Fibroblast of skin of back (primary cell): ENCODE measurements around the gene PTGER3.

Source experiments
- DNase-seq: peaks from one replicate; pipeline ENCODE4 v3.0.0-alpha.2; 2013

The PTGER3 gene

DNA sequence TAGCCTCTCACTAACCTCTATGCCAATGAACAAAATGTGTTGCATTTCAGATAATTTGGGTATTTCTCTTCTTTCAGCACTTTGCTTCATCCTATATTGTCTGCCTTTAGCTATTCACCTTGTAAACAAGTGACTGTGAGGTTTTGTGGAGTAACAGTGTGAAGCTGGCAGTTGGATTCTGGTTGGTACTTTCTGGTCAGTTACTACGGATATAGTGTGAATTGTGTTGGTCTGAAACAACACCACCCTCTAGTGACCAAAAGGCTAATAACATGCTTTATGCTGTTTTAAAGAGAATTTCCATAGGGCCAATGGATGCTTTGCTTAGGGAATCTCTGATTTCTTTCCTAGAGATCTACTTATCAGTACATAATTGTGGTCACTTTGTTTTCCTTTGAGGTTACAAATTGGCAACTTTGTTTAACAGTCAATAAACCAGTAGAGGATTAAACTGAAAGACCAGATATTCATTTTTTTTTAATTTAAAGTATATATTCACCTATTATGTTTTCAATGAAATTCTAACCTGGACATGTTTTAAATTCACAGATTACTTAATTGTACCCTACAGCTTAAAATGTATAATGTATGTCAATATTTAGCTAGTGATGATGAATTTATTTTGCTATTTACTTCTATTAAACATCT, 2.5 kb upstream of the PTGER3 start:
- DNase-seq = peak; percentile 68

DNA sequence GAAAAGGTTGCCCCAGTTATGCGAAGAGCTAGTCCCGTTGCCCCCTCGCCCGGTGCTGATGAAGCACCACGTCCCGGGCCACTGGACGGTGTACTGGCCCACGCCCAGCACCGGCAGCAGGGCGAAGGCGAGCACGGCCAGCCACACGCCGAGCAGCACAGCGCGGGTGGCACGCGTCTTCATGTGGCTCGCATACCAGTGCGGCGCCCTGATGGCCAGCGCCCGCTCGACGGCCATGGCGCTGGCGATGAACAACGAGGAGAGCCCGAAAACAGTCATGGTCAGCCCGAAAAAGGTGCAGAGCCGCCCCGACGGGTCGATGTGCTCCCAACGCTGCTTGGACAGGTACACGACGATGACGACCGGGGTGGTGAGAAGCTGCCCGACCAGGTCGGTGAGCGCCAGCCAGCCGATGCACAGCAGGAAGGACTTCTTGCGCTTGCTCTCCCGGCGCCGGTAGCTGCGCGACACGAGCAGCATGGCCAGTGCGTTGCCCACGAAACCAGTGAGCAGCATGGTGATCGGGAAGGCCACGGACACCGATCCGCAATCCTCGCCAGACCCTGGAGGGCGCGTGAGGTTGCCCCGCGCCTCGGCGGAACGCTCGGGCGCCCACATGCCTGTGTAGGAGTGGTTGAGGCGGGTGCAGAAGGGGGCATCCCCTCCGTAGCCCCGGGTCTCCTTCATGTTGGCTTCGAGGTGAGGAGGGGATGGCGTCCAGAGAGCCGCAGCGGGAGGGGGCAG, 553 bp downstream of the PTGER3 start:
- DNase-seq = peak; percentile 23

DNA sequence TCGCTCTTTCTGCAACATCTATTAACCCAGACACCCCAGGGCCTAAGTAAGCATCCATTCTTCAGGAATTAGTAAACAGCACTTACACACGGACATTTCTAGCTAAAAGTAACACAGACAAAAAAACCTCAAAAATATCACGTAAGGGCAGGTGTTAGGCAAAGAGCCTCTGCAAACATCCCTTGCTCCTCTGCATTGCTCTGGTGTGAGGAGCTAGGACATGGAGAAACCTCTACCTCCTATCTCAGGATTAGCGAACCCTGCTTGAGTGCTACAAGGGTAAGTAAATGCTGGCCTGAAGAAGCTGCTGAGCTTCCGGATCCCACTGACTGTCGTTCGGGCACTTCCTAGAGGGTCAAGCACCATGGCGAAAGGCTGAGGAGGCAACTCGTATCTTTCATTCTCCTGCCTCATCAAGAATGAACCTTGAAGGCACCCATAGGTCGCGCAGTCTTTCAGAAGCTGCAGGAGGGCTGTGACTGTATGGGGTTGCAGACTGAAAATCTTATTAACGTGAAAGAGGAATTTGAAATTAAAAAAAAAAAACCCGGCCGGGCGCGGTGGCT, 2.1 kb downstream of the PTGER3 start:
- no peak for DNase-seq

DNA sequence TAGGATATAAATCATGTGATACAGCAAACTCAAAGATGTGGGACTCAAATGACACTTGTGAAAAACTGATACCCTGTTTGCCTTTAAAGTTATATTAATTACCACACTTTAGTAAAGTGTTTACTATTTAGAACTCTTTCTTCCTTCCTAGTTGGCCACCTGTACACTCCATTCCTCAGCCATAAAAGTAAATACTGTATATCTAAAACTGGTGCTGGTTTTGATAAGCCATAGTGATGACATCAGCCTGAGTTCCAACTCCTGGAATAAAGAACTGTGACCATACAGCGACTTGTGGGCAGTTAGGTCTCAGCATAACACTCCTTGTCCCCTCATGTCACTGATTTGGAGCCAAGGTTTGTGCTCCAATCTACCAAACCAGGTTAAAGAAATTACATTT, 2.8 kb downstream of the PTGER3 start:
- no peak for DNase-seq

DNA sequence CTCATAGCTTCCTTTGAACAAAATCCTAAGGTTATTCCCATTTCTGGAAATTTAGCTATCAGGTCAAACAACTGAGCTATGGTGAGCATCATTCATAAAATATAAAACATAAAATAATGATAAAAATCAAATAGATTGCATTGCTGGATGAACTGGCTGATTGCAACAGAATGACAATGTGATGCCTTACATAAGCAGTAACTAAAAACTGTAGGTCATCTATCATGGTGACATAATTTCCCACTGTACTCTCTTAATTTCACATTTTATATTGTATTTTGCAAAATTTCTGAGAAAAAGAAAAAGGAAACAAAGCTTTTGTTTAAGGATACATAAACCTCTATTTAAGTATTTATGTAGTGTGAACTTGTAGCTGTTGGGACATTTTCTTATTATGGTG, 4.6 kb downstream of the PTGER3 start:
- no peak for DNase-seq

DNA sequence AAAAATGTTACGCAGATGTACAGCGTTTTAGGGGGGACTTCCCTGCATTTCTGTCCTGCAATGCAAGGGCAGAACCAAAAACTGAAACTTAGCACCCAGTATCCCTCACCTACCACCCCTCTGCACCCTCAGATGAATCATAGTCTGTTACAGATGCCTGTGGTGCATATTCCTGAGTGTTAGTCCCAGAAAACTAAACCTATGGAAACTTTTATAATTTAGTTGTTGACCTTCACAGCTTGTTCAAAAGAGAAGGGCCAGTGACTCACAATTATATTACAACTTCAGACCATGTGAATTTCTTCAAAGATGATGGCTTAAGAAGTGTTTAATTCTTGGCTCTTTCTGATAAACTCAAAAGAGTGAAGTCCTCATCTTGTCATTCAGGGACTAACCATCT, 5.8 kb downstream of the PTGER3 start:
- peak; percentile 53 for DNase-seq

DNA sequence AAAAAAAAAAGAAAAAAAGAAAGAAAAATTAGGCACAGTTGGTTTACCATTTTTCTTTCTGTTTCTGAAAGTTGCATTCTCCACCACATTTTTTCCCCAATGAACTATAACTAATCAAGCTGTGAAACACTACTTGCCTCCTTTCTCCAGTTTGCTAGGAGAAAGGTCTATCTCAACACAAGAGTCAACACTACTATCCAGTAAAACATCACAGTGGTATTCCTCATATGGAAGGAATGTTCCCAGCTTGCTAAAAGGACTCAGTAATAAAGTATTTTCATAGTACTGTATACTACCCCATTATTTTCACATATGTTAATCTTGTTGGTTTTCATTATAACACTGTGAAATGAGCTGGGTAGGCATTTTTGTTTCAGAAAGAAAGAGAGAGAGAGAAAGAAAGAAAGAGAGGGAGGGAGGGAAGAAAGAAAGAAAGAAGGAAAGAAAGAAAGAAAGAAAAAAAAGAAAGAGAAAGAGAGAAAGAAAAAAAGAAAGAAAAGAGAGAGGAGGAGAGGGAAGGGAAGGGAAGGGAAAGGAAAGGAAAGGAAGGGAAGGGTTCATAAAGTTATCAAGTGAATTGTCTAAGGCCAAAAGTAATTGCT, 7.9 kb downstream of the PTGER3 start:
- peak; percentile 84 for DNase-seq

DNA sequence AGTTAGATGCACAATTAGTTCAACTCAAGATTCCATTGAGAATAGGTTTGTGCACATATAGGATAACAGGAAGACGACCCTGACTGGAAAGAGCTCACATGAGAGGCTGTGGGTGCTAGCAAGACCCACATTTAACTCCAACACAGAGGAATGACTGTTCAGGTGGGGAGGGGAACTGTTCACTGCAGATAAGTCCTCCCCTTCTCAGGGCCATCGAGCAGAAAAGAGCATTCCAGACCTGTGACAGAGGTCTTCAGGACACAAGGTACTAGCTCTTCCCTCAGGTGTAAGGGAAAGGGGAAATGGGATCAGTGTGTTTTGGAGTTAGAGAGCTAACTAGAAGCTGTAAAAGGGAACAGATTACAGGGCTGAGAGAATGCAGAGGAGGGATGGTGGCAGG, 8.7 kb downstream of the PTGER3 start:
- no peak for DNase-seq

DNA sequence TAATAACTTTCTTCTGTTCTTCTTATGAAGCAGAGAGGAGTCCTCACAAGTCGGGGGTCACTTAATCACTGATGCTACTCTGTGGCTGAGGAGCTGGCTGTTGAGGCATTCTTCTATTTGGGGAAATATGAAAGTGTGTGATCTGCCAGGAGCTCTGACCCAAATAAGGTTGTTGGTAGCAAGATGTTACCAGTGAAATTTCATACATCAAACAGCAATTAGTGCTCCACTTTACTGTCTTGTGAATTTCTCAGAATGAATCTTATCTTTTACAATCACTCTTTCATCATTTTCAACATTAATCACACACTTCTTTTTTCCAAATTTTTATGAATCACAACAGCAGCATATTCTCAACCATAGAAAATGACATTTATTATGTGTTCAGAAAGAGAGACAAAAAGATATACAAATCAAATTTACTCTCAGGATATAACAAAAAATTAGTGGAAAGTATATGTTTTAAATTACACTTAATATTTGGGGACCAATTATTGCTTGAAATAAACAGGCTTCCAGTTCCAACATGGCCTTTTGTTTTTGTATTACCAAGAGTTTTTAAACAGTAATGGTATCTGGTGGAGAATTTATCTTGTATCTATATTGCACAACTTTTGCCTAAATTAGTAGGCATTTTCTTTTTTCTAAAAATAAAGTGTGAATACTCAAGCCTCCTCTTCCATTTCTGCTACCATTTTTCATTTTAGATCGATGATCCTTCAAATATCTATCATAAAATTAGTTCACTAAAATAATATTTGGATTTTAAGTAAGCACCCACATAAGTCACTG, 9.6 kb downstream of the PTGER3 start:
- DNase-seq = no peak

DNA sequence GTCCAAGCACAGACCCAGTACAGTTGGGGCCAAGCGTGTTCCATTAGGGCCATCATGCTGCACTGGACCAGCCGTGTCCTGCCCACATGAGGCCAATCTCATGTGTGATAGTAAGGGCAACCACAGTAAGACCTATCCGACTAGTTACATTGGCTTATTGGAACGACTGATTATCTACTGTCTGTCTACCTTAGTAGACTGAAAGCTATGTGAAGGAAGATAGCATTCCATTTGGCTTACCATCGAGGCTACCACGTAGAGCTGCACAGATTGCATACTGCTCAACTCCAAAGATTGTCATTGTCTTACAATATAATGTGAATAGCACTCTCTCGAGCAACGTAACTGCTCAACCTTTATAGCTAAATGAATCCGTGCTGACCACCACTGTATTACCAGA, 10.6 kb downstream of the PTGER3 start:
- no peak for DNase-seq

DNA sequence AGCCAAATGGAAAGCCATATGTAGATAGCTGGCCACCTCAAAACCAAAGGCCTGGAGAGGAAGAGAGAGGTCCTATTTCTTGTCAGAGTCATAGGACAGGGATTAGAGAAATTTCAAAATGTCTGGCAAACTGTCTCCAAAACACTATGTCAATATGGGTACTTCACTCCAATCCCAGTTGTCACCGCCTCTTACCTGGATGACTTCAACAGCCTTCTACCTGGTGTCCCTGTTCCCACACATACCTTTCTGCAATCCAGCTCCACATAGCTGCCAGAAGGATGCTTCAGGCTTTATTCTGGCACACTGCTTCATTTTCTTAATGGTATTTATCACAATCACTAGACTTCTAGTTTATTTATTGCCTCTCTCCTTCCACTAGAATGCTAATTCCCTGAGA, 14.5 kb downstream of the PTGER3 start:
- DNase-seq = no peak

DNA sequence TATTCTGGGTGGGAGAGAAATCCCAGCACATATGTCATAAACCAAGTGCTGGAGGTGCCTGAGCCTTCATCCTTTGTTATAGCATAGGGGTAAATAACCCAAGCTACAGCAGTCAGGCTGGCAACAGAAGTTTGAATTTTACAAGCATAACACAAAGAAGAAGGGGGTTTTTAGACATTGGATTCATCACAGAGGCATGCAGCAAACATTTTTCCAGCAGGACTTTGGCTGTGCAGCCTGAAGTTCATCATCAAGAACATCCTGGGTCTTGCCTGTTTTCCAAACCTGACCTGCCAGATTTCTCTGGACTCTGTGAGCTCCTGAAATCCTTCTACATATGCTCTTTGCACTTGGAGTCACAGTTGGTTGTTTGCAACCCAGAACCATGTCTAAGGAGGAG, 16.2 kb downstream of the PTGER3 start:
- DNase-seq = peak; percentile 78

DNA sequence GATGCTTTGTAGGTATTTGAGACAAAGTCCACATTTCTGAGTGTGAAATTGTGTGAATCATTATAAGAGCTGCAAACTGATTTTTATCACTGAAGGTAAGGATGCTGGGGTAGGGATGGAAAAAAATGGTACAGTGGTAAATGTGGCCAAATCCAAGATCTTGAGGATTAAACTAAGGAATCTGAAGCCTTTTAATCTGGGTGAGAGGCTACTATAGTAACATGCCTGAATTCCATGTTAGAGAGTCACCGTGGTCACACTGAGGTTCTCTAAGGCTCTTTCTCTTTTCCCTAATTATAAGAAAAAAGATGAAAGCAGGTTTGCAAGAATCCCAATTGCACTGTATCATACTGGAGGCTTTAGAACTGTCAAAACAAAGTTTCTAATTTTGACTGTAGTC, 17.6 kb downstream of the PTGER3 start:
- DNase-seq = peak; percentile 79

DNA sequence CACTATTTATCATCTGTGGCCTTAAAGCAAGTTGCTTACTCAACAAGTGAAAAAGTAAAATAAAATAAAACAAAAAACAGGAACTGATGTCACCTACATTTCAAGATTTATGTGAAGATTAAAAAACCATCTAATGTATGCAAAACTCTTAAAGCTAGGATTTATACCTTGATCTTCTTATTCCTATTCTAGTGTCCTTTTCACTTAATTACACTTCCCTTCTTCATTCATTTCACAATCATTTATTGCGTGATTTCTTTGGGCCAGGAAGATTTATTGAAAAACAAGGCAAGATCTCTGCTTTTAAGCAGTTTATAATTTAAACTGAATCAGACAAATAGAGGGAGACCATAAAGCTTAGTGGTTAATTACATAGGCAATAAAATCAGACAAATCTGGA, 18.6 kb downstream of the PTGER3 start:
- DNase-seq = no peak

DNA sequence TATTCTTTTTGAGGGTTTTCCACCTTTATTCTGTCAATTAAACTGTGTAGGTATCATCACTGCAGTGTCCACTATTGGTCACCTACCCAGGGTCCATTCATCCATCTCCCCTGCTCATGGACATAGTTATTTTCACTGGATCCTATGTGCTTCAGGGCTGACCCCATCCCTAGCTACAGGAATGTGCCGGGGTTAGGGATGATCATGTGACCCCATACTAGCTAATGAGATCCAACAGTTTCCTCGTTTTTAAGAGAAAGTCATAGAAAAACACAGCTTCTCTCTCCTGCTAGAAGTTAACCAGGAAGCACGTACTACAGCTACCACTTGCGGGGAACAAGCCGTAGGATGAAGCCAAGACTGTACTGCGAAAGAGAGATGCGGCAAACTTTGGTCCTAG, 19.6 kb downstream of the PTGER3 start:
- DNase-seq = no peak

DNA sequence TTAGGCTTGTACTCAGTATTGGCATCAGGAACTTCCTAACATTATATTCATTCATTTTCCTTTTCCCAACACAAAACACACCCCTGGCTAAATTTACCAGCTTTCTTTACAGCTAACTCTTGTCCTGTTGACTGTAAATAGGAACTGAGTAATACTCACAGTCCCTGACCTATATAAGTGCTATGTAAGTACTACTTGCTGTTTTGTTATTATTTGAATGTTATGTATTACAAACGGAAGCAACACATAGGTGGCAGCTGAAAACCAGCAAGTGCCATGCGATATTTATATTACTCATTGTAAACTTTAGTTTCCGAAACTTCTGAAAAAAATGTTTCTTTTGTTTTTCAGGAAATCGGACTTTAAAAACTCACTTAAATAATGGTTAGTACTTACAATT, 21.5 kb downstream of the PTGER3 start:
- no peak for DNase-seq

DNA sequence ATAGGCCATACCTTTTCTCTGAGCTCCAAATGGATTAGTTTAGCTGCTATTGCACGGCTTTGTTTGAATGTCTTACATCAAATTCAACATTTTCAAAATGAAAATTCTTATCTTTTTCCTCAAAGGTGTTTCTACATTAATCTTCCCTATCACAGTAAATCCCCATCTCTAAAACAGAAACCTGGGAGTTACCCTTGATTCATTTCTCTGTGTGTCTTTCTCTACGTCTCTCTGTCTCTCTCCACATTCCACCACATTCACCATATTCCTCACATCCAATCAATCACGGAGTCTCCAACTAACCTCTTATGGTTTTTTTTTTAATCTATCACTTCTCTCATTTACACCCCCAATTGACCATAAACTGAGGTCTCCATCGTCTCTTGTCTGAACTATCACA, 24.1 kb downstream of the PTGER3 start:
- DNase-seq = no peak

DNA sequence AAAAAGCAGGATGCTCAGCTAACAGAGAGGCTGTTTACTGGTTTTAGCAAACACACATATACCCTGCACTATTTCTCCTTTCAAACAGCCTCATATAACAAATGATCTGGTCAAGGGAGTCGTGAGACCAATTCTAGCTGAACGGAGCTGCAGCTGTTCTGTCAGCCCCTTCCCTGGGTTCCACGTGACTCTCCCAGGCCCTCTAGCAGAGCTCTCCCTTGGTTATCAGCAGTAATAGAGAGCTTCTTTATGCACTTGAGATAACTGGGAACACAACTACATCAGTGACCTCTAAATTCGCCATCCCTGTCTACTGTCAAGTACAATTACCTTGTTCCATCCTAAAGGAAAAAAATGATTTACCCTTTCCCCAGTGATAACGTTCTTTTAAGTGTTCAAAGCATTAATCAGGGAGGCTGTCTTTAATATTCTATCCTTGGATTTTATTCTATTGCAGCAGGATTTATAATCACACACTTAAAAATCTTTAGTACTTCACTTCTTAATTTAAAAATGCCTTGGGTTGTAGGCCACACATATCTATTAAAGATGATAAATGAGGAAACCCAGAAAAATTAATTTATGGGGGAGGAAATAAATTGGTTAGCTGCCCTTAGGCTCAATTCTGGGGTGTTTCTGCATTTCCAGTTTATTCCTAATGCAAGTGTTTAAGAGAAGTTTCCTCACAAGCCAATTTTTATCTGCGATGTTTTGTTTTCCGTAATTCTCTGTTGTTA, 28.2 kb downstream of the PTGER3 start:
- DNase-seq = no peak

DNA sequence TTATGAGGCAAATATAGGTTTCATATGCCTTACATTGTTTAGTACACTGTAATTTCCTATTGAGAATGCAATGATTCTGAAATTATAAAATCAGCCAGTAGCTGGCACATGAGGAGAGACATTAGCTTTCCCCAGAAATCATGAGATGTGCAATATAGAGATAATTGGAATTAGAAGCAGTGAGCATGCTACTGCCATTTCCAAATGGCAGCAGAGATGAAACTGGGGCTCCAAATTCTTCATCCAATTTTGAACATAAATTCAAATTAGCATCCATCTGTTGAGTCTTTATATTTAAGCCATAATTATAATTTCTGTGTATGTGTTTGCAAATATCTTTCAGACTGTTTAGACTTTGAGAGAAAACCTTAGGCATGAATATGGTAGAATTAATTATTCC, 28.8 kb downstream of the PTGER3 start:
- DNase-seq = no peak

DNA sequence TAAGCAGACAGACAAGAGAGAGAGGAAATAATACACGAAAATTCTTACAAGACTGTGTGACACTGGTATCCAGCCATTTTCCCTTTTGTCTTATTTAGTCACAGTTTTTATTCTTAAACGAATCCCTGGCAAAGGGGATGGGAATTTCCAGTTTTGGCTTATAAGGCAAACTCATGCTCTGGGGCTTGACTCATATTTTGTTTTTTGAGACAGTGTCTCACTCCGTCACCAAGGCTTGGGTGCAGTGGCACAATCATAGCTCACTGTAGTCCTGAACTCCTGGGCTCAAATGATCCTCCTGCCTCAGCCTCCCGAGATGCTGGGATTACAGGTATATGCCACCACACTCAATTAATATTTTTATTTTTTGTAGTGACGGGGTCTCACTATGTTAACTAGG, 31.9 kb downstream of the PTGER3 start:
- peak; percentile 51 for DNase-seq

DNA sequence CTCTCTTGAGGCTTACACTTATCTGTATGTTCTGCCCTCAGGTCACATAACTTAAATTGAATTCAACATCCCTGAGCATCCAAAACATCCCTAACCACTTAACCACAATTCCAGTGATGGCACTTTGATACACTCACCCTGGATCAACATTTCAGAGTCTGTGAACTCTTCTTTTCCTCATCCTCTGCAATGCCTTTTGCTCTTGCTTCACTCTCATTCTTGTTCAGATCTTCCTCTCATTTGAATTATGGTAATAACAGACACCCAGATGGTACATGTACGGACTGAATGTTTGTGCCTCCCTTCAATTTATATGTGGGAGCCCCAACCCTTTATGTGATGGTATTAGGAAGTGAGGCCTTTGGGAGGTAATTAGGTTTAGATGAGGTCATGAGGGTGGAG, 33.4 kb downstream of the PTGER3 start:
- DNase-seq = peak; percentile 91
